Middle frontal gyrus (tissue), 1 donor: ENCODE data around the gene SHISAL1.
"Not testable (repeated sequence)": the region's sequence is repeated elsewhere in the genome, so short reads cannot be mapped to it uniquely, and the experiment has no call there.

Experiments
- DNase-seq: peaks from one replicate; pipeline ENCODE4 v3.0.0-alpha.2; 2015; ENCODE audit warnings: low spot score; ENCODE audit errors: extremely low spot score

Gene SHISAL1

GRCh38 chr22:44328762-44329161 lies 16.0 kb upstream of the SHISAL1 start:
- no peak for DNase-seq

GRCh38 chr22:44328326-44328725 lies 15.6 kb upstream of the SHISAL1 start:
- no peak for DNase-seq

- no peak for DNase-seq
These were observed 13.7 kb upstream of the SHISAL1 start for GRCh38 chr22:44326491-44326885.

- no peak for DNase-seq
These were observed 13.2 kb upstream of the SHISAL1 start for GRCh38 chr22:44325718-44326490.

- not testable (repeated sequence) for DNase-seq
These were observed 10.5 kb upstream of the SHISAL1 start for GRCh38 chr22:44323140-44323790.

GRCh38 chr22:44319685-44320084 lies 6.9 kb upstream of the SHISAL1 start:
- DNase-seq: no peak

DNA sequence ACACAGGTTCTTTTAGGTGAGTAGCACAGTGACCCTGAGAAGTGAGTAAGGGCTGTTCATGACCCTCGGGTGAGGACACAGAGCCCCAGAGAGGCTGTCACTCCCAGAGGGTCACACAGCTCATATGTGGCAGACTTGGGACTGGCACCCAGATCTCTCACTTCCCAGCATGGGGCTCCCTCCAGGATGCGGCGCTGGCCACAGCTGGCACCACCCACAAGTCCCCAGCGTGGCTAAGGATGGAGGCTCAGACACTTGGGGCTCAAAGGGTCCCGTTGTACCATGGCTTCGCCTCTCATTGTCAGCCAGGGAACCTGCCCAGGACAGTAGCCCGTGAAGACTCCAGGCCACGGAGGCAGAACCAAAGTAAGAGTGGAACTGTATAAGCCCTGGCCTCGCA lies 6.0 kb upstream of the SHISAL1 start:
- DNase-seq: no peak

GRCh38 chr22:44317886-44318637 lies 5.3 kb upstream of the SHISAL1 start:
- no peak for DNase-seq

GRCh38 chr22:44317123-44317444 lies 4.3 kb upstream of the SHISAL1 start:
- no peak for DNase-seq

GRCh38 chr22:44316393-44317122 lies 3.8 kb upstream of the SHISAL1 start:
- DNase-seq: no peak

DNA sequence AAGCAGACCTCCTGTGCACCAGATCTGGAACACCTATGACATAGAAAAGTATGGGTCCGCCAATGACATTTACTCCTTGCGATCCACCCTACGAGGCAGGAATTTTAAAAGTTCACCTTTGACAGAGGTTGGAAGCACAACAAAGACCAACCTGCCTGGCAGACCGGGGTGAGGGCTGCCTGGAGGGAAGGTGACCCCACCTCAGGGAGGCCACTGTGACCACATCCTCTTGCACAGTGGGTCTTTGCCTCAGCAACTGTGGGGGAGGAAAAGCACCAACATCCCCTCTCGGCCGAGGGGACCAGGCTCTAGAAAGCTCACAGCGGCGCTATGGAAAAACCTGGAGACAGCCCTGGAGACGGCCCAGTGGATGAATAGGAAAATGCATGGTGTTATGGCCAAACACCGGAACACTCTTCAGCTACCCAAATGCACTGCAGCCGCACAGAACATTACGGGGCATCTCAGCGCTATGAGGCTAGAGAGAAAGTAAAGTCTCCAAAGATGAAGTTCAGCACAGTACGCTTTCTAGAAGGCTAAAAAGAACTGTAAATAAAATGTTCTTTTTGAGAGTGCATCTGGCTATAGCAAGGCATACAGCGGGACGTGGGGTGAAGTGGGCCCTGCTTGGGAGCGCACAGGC lies 1.8 kb upstream of the SHISAL1 start:
- no peak for DNase-seq

- no peak for DNase-seq
These were observed 745 bp upstream of the SHISAL1 start for GRCh38 chr22:44313385-44314006.

- no peak for DNase-seq
These were observed 938 bp downstream of the SHISAL1 start for GRCh38 chr22:44311855-44312170.

DNA sequence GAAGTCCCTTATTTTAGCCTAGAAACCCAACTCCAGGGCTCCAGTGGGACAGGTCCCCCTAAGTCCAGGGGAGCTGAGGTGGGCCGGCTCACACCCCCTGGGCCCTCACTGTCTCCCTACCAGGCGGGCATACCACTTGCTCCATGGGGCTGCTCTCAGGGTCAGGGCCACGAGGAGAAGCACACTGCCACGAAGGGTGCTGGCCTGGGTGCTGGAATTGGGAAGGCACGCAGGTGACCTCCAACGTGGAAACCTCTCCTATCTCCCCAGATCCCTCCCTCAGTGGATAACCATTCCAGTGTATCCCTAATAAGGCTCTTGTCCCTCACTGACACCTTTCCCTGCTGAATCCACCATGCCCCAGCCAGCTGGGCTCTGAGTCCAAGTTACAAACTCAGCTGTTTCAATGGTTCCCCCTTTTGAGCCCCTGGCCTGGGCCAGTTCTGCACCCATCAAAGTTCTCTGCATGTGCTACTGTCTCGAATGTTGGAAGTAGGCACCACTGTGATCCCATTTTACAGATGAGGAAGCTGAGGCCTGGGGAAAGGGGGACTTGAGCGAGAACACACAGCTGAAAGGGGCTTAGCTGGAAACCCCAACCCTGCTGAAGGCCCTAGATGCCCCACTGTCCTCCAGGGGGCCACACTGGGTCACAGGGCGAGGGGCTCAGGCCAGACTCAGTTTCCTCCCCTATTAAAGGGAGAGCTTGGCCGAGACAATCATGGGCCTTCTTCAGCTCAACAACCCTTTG lies 1.5 kb downstream of the SHISAL1 start:
- DNase-seq: no peak

- DNase-seq: no peak
These were observed 3.1 kb downstream of the SHISAL1 start for GRCh38 chr22:44309647-44310046.

DNA sequence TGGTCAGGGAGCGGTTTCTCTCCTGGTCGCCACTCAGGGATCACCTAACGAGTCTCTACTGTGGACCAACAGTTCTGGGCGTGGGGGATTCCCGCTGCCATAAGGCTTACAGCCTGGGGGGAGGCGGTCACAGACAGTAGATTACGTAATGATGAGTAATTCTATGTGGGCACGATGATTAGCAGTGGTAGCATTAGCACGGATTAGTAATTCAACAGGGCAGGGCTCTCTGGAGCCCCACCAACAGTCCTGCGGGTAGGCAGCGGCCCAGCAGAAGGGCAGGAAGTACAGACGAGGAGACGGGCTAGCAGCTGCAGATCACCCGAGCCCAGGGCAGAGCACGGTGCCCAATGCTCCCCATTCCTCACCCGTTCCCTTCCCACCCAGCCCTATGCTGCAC lies 3.6 kb downstream of the SHISAL1 start:
- no peak for DNase-seq

GRCh38 chr22:44307509-44308169 lies 5.1 kb downstream of the SHISAL1 start:
- no peak for DNase-seq

DNA sequence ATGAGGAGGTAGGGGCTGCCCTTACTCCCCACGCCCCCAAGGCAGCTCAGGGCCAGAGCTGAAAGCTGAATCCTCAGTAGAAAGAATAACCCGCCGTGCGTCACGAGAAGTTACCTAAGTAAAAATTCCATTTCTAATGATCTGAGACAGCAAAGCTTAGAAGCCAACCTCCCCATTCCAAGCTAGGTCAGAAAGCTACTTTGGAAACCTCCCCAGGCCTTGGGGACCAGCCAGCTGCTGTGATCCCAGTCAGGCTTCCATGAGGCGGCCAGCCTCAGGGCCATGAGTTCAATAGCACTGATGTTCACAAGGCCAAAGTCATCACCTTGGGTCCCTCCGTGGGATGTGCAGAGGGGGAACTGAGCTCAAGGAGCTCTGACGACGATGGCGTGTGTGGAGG lies 6.9 kb downstream of the SHISAL1 start:
- DNase-seq: no peak

GRCh38 chr22:44305455-44305854 lies 7.3 kb downstream of the SHISAL1 start:
- DNase-seq: no peak

DNA sequence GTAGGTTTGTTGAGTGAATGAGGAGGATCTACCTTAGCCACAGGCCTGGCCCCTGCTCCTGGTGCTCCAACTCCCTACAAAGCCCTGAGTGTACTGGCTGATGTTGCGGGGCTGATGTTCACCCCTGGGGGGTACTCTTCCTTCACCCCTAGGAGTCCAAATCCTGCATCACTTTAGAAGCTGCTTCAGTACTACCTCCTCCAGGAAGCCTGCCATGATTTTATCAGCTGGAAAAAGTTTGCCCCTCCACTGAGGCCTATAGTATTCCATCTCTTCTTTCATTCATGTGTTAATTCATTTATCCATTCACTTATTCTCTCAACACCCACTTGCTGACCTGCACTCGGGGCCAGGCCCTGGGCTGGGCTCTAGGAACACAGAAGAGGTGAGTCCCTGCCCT lies 7.8 kb downstream of the SHISAL1 start:
- DNase-seq: no peak
